Placental epithelial cell (primary cell): Measurements from ENCODE around the gene CFAP20DC. TPM values are rescaled to one million over a fixed set of nuclear protein-coding genes. Genes with fewer than 3 reads are reported as not detected.

ENCODE experiments used
- total RNA-seq: library from RNA; depleted of rRNA; stranded (reverse); fragments of >200 nt; gene quantifications from 2 replicates; pipeline ENCODE4 v1.2.3, GENCODE V29; 2012

CFAP20DC gene
- 1.2 and 2.0 TPM in 2 replicates for total RNA-seq

GRCh38 chr3:59049671-59050331, at the start of gene CFAP20DC:
Gene CFAP20DC, minus strand, starts transcription at chr3:59050025. Its CDS starts 394 bp downstream, at chr3:59049631.

